AG04450 (cell line): Measurements from ENCODE around the gene LMO1. TPM values are rescaled to one million over a fixed set of nuclear protein-coding genes. Genes with fewer than 3 reads are reported as not detected.

Source experiments
- CTCF ChIA-PET: fragments of 300-600, 350-600 bp; formaldehyde crosslinking; extraction: SDS; loops from one replicate; lab custom pipeline; 2022; ENCODE audit warnings: antibody characterized with exemption, inconsistent platforms; lab: Charles Lee
- POLR2A ChIA-PET: fragments of 350-600 bp; formaldehyde crosslinking; extraction: SDS; loops from one replicate; lab custom pipeline; 2021; ENCODE audit warnings: antibody characterized with exemption, inconsistent platforms; lab: Yijun Ruan, JAX
- DNase-seq: peaks from one replicate; pipeline ENCODE4 v3.0.0-alpha.2; 2011; ENCODE audit warnings: low read depth, low spot score
- H3K27ac ChIP-seq: one replicate; pipeline ENCODE4 v1.5.1; 2012; ENCODE audit warnings: low read depth, low read length, control low read depth
- H3K27me3 ChIP-seq: one replicate; pipeline ENCODE4 v1.6.0; 2012; ENCODE audit warnings: low read length; ENCODE audit not compliant: control insufficient read depth, insufficient read depth
- H3K4me3 ChIP-seq: 2 replicates; pipeline ENCODE4 v1.5.1; 2011; ENCODE audit warnings: mild to moderate bottlenecking, low read depth, low read length, control low read depth
- H3K9me3 ChIP-seq: 2 replicates; pipeline ENCODE4 v1.5.1; 2012; ENCODE audit warnings: low read length; ENCODE audit not compliant: control insufficient read depth, insufficient read depth
- CTCF ChIP-seq: IDR thresholded peaks from 2 replicates; pipeline ENCODE4 v1.5.1; 2011; ENCODE audit warnings: low read depth, low read length, control low read depth, inconsistent platforms
- polyA plus RNA-seq: library from polyadenylated mRNA; depleted of rRNA; stranded (reverse); fragments of >200 nt; gene quantifications from 2 replicates; pipeline ENCODE4 v1.2.3, GENCODE V29; 2011

The LMO1 gene
- polyA plus RNA-seq, 1 experiment: not detected

- ChIA-PET CTCF (no interaction called here), POLR2A (no interaction called here)
- no peak overlapping the region for H3K27ac ChIP-seq
- peaks cover 4% of the 10 kb centered on the region for H3K27me3 ChIP-seq
- H3K4me3 ChIP-seq: no peak overlapping the region
- no peak for DNase-seq
- no peaks in the 10 kb centered on the region for H3K9me3 ChIP-seq
- no peak for TF ChIP-seq CTCF
Measured at GRCh38 chr11:8292351-8292750, 28.7 kb upstream of the LMO1 start.

- H3K27me3 ChIP-seq: peaks cover 4% of the 10 kb centered on the region
- no peak for DNase-seq
- ChIA-PET POLR2A (no interaction called here), CTCF (no interaction called here)
- no peak for TF ChIP-seq CTCF
- no peaks in the 10 kb centered on the region for H3K9me3 ChIP-seq
- H3K27ac ChIP-seq: no peak overlapping the region
- no peak overlapping the region for H3K4me3 ChIP-seq
Measured at GRCh38 chr11:8291421-8292350, 28.0 kb upstream of the LMO1 start.

DNA sequence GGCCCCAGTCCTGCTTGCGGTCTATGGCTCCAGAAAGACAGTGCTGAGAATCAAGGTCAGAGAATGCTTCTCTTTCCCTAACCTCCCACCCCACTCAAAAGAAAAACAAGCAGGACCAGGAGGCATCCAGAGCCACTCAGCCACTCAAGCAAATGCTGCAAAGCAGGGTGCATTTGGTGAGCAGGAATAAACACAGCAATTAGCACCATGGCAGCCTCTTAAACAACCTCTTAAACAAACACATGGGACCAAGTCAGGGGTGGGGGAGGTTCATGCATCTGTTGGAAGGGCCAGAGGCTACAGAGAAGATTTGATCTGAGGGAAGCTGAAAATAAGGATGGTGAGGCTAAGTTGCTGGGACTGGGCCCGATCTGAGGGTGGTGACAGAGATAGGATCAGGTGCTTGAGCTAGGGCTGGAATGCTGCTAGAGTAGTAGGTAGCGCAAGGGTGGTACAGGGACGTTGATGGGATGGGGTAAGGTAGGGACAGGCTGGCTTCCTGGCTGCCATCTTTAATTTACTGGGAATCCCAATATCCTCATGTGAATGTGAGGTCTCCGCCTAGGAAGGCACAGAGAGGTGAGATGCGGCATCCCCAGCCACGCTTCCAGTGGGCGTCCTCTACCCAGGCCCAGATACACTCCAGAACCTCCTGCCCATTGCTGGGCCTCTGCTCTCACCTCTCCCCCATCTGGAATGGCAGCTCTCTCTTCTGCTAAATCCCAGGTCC lies 26.6 kb upstream of the LMO1 start:
- DNase-seq: no peak
- Histone ChIP-seq H3K4me3 (no peak overlapping the region), H3K9me3 (no peaks in the 10 kb centered on the region), H3K27ac (no peak overlapping the region), H3K27me3 (peaks cover 4% of the 10 kb centered on the region)
- TF ChIP-seq CTCF: no peak
- CTCF ChIA-PET: no interaction called here
- POLR2A ChIA-PET: no interaction called here

- no peak overlapping the region for H3K4me3 ChIP-seq
- TF ChIP-seq CTCF: no peak
- H3K27ac ChIP-seq: no peak overlapping the region
- ChIA-PET POLR2A (no interaction called here), CTCF (no interaction called here)
- DNase-seq: no peak
- no peaks in the 10 kb centered on the region for H3K9me3 ChIP-seq
- H3K27me3 ChIP-seq: peaks cover 2% of the 10 kb centered on the region
Measured at GRCh38 chr11:8289492-8289918, 25.8 kb upstream of the LMO1 start.
